HCT116 (cell line): ENCODE measurements around the gene RNF145.

Experiments used
- ELF1 ChIP-seq: IDR thresholded peaks from 2 replicates; pipeline ENCODE4 v1.6.1; 2012; ENCODE audit warnings: low read depth, borderline replicate concordance
- TF ChIP-seq, protein P1 (sequence below), 3 experiments: fragments of 200-600 bp in 1 of 3; sonication (generic) in 1 of 3; IDR thresholded peaks in 2 of 3; conservative IDR thresholded peaks in 1 of 3; 2 replicates each; pipeline ENCODE4 v1.5.1; 2012 to 2017; ENCODE audit warnings: low read depth in 2 of 3, low read length in 2 of 3, antibody characterized with exemption in 1 of 3, borderline replicate concordance in 1 of 3, control low read depth in 1 of 3, mild to moderate bottlenecking in 1 of 3, mixed read lengths in 1 of 3, mixed run types in 1 of 3, moderate library complexity in 1 of 3; ENCODE audit not compliant: insufficient read depth in 1 of 3

DNA sequence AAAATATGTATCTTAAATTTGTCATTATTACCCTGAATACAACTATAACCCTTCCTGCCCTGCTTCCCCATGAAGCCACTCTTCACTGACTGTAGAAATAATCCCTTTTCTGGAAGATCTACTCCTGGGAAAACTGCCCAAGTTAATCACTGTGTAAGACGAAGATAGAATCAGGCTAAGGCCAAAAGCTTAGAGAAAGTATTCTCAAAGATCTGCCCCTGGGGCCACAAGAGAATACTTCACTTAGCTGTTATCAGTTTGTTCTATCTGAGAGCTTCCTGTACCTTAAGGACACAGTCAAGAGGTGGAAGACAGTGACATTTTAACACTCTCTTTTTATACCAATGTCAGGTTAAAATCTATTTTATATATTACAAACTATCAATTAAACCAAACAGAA, 33.8 kb downstream of the RNF145 start:
- TF ChIP-seq ELF1, result no peak
- TF ChIP-seq, protein P1, sequence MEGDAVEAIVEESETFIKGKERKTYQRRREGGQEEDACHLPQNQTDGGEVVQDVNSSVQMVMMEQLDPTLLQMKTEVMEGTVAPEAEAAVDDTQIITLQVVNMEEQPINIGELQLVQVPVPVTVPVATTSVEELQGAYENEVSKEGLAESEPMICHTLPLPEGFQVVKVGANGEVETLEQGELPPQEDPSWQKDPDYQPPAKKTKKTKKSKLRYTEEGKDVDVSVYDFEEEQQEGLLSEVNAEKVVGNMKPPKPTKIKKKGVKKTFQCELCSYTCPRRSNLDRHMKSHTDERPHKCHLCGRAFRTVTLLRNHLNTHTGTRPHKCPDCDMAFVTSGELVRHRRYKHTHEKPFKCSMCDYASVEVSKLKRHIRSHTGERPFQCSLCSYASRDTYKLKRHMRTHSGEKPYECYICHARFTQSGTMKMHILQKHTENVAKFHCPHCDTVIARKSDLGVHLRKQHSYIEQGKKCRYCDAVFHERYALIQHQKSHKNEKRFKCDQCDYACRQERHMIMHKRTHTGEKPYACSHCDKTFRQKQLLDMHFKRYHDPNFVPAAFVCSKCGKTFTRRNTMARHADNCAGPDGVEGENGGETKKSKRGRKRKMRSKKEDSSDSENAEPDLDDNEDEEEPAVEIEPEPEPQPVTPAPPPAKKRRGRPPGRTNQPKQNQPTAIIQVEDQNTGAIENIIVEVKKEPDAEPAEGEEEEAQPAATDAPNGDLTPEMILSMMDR (IDR thresholded peaks at IDR 0.05 in 2 of 3, conservative IDR thresholded peaks at IDR 0.05 in 1 of 3; ENCODE audit: borderline replicate concordance in 1 of 3, insufficient read depth in 1 of 3, low read depth in 2 of 3, low read length in 2 of 3), result no peak
